Lung (tissue), 12 donors: Measurements from ENCODE around the gene CD109. TPM values are rescaled to one million over a fixed set of nuclear protein-coding genes. Genes with fewer than 3 reads are reported as not detected.

Experiments
- ATAC-seq: fragments of 200-7000 bp; cut with Tn5 transposase; one replicate; pipeline ENCODE4 v1.9.1; 2020; ENCODE audit warnings: moderate number of reproducible peaks; ENCODE audit not compliant: insufficient read depth, low FRiP score
- DNase-seq, 3 donors: peaks; one replicate each; pipeline ENCODE4 v3.0.0-alpha.2; 2013 to 2017
- H3K27ac ChIP-seq, 2 donors: one replicate each; pipeline ENCODE4 v1.5.1; 2013; ENCODE audit warnings: mild to moderate bottlenecking in 2 of 2, moderate library complexity in 2 of 2, control low read depth in 1 of 2, inconsistent platforms in 1 of 2, low read depth in 1 of 2, low read length in 1 of 2
- H3K27me3 ChIP-seq, 3 donors: one replicate each; pipeline ENCODE4 v1.5.1; 2013; ENCODE audit warnings: low read length in 2 of 3; ENCODE audit not compliant: control insufficient read depth in 3 of 3, insufficient read depth in 3 of 3
- H3K36me3 ChIP-seq, 4 donors: one replicate each; pipeline ENCODE4 v1.5.1; 2013; ENCODE audit warnings: low read length in 4 of 4, mild to moderate bottlenecking in 1 of 4, moderate library complexity in 1 of 4; ENCODE audit not compliant: control insufficient read depth in 4 of 4, insufficient read depth in 4 of 4
- H3K4me1 ChIP-seq, 5 donors: one replicate each; pipeline ENCODE4 v1.5.1; 2013; ENCODE audit warnings: low read length in 5 of 5, mild to moderate bottlenecking in 2 of 5, moderate library complexity in 1 of 5; ENCODE audit not compliant: control insufficient read depth in 5 of 5, insufficient read depth in 5 of 5
- H3K4me3 ChIP-seq: one replicate; pipeline ENCODE4 v1.5.1; 2013; ENCODE audit warnings: mild to moderate bottlenecking, control low read depth, moderate library complexity
- H3K9ac ChIP-seq, 2 donors: one replicate each; pipeline ENCODE4 v1.5.1; 2013; ENCODE audit warnings: low read length in 2 of 2, control low read depth in 1 of 2; ENCODE audit not compliant: insufficient read depth in 1 of 2
- H3K9me3 ChIP-seq, 4 donors: one replicate each; pipeline ENCODE4 v1.5.1; 2013; ENCODE audit warnings: low read length in 3 of 4, mild to moderate bottlenecking in 1 of 4, moderate library complexity in 1 of 4; ENCODE audit not compliant: control insufficient read depth in 4 of 4, insufficient read depth in 3 of 4
- CTCF ChIP-seq: IDR thresholded peaks from 2 replicates; pipeline ENCODE4 v1.5.1; 2012; ENCODE audit warnings: mild to moderate bottlenecking; ENCODE audit errors: control extremely low read depth, extremely low read depth
- WGBS, 2 donors: extraction: QIAGEN DNeasy Blood & Tissue Kit; methylation state at CpG; one replicate each; pipeline ENCODE4 v1.1.7; 2013; 5-methylcytosine and 5-hydroxymethylcytosine counted together
- polyA plus RNA-seq, 2 donors: library from polyadenylated mRNA; stranded (reverse); fragments of 200-250 nt; gene quantifications; one replicate each; pipeline ENCODE4 v1.2.1, GENCODE V29; 2013
- total RNA-seq, 2 donors: library from RNA; depleted of rRNA in 1 of 2; stranded (reverse); fragments of >200 nt in 1 of 2; gene quantifications; one replicate each; pipeline ENCODE4 v1.2.1, GENCODE V29; 2014 to 2021
- donor health status: control.
- donor health status: control.
- donor health status: Bipolar disorder and iron deficiency.
- donor health status: healthy.
- donor health status: DM: yes; HTN: yes; CAD: no.

The CD109 gene
- total and polyA plus RNA-seq, 4 donors = 2.1 to 48.5 (median 11.7) TPM

GRCh38 chr6:73790574-73790973 is 94.6 kb downstream of the CD109 start:
- no peak for DNase-seq
- H3K4me3 ChIP-seq = no peak overlapping the region
- H3K9ac ChIP-seq = no peak overlapping the region
- H3K4me1 ChIP-seq = no peaks in the 10 kb centered on the region
- no peak for ATAC-seq
- no peak overlapping the region for H3K27ac ChIP-seq
- no peaks in the 10 kb centered on the region for H3K27me3 ChIP-seq
- no peak for TF ChIP-seq CTCF
- H3K9me3 ChIP-seq = no peaks in the 10 kb centered on the region
- peaks cover 0 to 6% (median 1%) of the 10 kb centered on the region in 4 donors for H3K36me3 ChIP-seq

GRCh38 chr6:73791336-73791735 is 95.3 kb downstream of the CD109 start:
- DNase-seq = no peak
- H3K4me3 ChIP-seq = no peak overlapping the region
- 90 to 92% methylated on average over 6 of the region's 6 CpGs for WGBS, 2 donors
- no peak for TF ChIP-seq CTCF
- H3K9me3 ChIP-seq = no peaks in the 10 kb centered on the region
- no peak overlapping the region for H3K9ac ChIP-seq
- H3K27ac ChIP-seq = no peak overlapping the region
- no peaks in the 10 kb centered on the region for H3K4me1 ChIP-seq
- no peaks in the 10 kb centered on the region for H3K27me3 ChIP-seq
- H3K36me3 ChIP-seq = peaks cover 0 to 6% (median under 1%) of the 10 kb centered on the region in 4 donors
- ATAC-seq = no peak

GRCh38 chr6:73792738-73793137 is 96.7 kb downstream of the CD109 start:
- Histone ChIP-seq H3K4me3 (no peak overlapping the region), H3K4me1 (no peaks in the 10 kb centered on the region), H3K9me3 (no peaks in the 10 kb centered on the region), H3K36me3 (peaks cover 0 to 6% (median under 1%) of the 10 kb centered on the region in 4 donors), H3K27ac (no peak overlapping the region), H3K27me3 (no peaks in the 10 kb centered on the region), H3K9ac (no peak overlapping the region)
- no peak for TF ChIP-seq CTCF
- ATAC-seq (no peak), DNase-seq (no peak)
- 56 to 67% methylated on average over 2 of the region's 2 CpGs for WGBS, 2 donors

DNA sequence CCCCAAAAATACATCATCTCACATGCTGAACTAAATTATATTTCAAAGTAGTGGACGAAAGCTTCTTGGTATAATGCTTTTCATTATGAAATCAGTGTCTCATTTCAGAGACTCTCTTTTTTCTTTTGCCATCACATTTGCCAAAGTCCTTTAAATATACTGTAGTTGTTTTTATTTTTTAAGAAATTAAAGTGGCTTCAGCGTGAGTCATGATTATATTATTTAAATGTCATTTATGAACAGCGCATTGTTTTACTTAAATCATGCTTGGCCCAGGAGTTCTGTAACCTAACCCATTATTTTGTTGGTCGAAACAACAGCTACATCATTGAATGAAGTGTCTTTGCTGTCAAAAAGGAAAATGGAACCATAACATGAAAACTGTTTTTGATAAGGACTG is 100.9 kb downstream of the CD109 start:
- DNase-seq = no peak
- no peak overlapping the region for H3K27ac ChIP-seq
- peaks cover 0 to 3% (median under 1%) of the 10 kb centered on the region in 4 donors for H3K36me3 ChIP-seq
- peaks cover 0 to 6% (median 2%) of the 10 kb centered on the region in 5 donors for H3K4me1 ChIP-seq
- TF ChIP-seq CTCF = no peak
- H3K9ac ChIP-seq = no peak overlapping the region
- WGBS, 2 donors = 81% methylated on average over 4 of the region's 4 CpGs
- no peaks in the 10 kb centered on the region for H3K27me3 ChIP-seq
- no peaks in the 10 kb centered on the region for H3K9me3 ChIP-seq
- no peak for ATAC-seq
- H3K4me3 ChIP-seq = no peak overlapping the region
